ENCODE data around the gene GNB1.
A peak's percentile ranks its signal among the peaks of the same experiment; 100 is the strongest.

The GNB1 gene

DNA sequence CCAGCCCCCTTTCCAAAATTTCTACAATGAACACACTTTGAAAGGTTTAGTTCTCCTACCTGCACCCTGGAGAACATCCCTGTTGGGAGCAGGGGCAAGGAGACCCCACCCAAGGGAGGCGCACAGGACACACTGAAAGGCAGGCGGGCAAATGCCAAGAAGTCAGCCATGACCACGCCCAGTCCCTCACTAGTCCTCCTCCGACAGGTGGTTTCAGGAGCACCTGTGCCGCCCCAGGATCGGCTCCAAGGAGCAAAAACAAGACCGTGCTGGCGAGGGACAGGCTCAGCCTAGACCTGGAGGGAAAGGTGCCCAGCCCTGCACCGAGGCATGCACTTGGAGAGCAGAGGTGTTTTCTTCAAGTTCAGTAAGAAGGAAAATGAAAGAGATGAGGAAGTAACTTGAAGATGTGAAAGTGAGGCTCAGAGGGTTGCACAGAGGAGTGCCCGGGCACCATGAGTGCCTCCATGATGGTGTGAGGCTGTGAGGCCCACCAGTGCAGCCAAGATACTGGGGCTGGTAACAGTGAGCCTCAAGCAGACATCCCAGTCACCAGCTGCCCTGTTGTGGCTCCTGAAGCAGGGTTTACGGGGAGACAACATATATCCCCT is 93.1 kb downstream of the GNB1 start:
- Histone ChIP-seq H3K27me3 (ENCODE audit: insufficient read depth, low read length) (no peaks in the 10 kb centered on the region), H3K4me3 (ENCODE audit: low read length) (no peak overlapping the region), H3K36me3 (ENCODE audit: insufficient read depth, low read length) (peaks cover 94% of the 10 kb centered on the region), H3K9me3 (ENCODE audit: insufficient read depth, low read depth, low read length) (no peaks in the 10 kb centered on the region), H3K27ac (ENCODE audit: low read depth, low read length) (no peak overlapping the region), H3K9ac (ENCODE audit: low read depth, low read length) (no peak overlapping the region), H3K4me1 (ENCODE audit: insufficient read depth, low read length) (no peaks in the 10 kb centered on the region)
- WGBS = 92% methylated on average over 11 of the region's 11 CpGs

DNA sequence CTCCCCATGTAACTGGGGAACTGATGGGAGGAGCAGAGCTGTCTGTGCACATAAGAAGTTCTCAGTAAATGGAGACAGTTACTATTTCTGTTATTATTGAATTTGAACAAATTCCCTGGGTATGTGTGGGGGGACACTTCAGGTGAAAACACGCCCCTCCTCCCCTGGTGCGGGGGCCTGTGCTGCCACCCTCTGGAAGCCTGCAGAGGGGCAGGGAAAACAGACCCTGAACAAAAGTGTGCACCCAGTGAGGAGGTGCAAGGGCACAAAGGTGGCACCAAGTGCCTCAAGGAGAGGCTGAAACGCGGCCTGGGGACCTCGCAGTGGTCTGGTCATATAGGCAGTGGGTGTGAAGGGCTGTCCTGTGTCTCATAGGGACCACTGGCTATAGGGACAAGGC is 94.4 kb downstream of the GNB1 start:
- 92% methylated on average over 5 of the region's 5 CpGs for WGBS
- peaks cover 94% of the 10 kb centered on the region for H3K36me3 ChIP-seq (ENCODE audit: insufficient read depth, low read length)

DNA sequence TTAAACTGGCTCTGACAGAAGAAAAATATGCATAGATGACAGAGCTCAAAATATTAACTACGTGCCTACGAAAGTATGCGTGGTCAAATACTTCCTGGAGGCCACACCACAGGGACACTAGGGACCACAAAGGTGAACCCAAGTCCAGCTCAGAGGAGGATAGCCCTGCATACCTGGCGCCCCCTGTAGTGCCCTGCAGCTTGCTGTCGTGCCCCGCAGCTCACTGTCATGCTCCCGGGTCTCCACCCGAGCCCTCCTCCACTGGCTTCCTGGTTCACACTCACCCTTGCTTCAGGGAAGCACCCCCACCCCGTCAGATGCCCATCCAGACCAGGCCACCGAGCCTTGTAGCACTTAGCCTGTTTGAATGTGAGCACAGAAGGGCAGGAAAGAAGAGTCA is 95.9 kb downstream of the GNB1 start:
- Histone ChIP-seq H3K36me3 (ENCODE audit: insufficient read depth, low read length) (peaks cover 92% of the 10 kb centered on the region), H3K9me3 (ENCODE audit: insufficient read depth, low read depth, low read length) (no peaks in the 10 kb centered on the region), H3K27me3 (ENCODE audit: insufficient read depth, low read length) (no peaks in the 10 kb centered on the region), H3K9ac (ENCODE audit: low read depth, low read length) (no peak overlapping the region), H3K4me1 (ENCODE audit: insufficient read depth, low read length) (no peaks in the 10 kb centered on the region), H3K27ac (ENCODE audit: low read depth, low read length) (no peak overlapping the region), H3K4me3 (ENCODE audit: low read length) (no peak overlapping the region)
- WGBS = 95% methylated on average over 10 of the region's 10 CpGs

More for the DNA sequence above, 94.4 kb downstream of the GNB1 start:
- no peaks in the 10 kb centered on the region for H3K4me1 ChIP-seq (ENCODE audit: insufficient read depth, low read length)
- no peak overlapping the region for H3K9ac ChIP-seq (ENCODE audit: low read depth, low read length)
- H3K27ac ChIP-seq (ENCODE audit: low read depth, low read length) = no peak overlapping the region
- H3K27me3 ChIP-seq (ENCODE audit: insufficient read depth, low read length) = no peaks in the 10 kb centered on the region
- H3K9me3 ChIP-seq (ENCODE audit: insufficient read depth, low read depth, low read length) = no peaks in the 10 kb centered on the region
- H3K4me3 ChIP-seq (ENCODE audit: low read length) = no peak overlapping the region

DNA sequence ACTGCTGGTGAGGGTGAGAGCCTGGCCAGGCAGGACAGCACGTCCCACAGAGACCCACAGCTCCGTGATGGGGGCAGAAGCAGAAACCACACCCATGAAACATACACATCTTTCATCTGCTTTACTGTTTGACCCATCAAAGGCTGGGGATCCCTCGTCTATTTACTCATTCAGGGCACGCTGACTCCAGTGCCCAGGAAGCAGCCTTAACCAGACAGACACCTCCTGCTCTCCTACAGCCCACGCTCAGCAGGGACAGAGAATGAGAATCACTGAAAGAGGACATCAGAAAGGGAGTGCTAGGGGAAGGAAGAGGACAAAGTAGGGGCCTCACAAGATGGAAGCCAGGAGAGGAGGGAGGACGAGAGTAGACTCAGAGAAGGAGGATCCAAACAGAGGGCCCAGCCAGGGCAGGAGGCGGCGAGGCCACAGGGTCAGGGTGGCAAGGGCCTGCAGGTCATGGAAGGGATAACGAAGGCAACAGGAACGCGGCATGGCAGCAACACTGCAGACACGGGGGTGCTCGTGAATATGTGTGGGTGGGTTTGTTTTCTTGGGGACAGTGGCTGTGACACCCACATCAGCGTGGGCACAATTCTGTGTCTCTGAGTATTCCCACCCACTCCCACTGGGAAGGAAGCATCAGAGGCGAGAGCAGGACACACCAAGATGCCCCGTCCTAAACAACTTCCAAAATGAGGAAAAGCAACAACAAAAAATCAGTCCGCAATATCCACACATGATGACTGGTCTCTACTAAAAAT is 97.2 kb downstream of the GNB1 start:
- H3K4me3 ChIP-seq (ENCODE audit: low read length) = no peak overlapping the region
- no peaks in the 10 kb centered on the region for H3K9me3 ChIP-seq (ENCODE audit: insufficient read depth, low read depth, low read length)
- no peaks in the 10 kb centered on the region for H3K4me1 ChIP-seq (ENCODE audit: insufficient read depth, low read length)
- no peaks in the 10 kb centered on the region for H3K27me3 ChIP-seq (ENCODE audit: insufficient read depth, low read length)
- 96% methylated on average over 17 of the region's 17 CpGs for WGBS
- peaks cover 92% of the 10 kb centered on the region for H3K36me3 ChIP-seq (ENCODE audit: insufficient read depth, low read length)
- no peak overlapping the region for H3K27ac ChIP-seq (ENCODE audit: low read depth, low read length)
- H3K9ac ChIP-seq (ENCODE audit: low read depth, low read length) = no peak overlapping the region

DNA sequence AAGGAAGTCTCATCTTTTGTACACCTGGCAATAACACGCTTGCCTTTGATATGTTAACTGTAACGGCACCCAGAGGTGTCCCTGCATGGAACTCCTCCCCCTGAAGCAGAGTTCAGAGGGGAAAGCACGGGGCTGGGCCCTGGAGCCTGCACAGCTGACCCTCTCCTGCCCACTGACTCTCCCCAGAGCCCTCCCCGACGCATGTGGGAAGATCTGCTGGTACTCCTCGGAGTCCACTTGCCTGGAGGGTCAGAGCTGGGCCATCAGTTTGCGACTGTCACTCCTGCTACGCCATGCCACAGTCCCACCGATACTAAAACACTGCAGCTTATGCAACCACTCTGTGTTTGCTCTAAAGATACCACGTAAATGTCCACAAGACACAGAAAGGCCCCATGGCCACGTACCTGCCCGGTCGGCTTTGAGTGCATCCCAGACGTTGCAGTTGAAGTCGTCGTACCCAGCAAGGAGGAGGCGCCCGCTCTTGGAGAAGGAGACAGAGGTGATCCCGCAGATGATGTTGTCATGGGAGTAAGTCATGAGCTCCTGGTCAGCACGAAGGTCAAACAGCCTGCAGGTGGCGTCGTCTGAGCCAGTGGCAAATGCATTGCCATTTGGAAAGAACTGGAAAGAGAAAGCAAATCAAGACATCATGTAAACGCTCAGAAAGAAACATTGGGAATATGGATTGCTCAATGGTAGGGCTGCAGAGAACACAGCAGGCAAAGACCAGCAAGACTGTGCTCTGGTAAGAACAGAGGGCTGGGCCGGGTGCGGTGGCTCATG is 102.0 kb downstream of the GNB1 start:
- WGBS = 93% methylated on average over 25 of the region's 25 CpGs
- no peak overlapping the region for H3K4me3 ChIP-seq (ENCODE audit: low read length)
- no peak overlapping the region for H3K27ac ChIP-seq (ENCODE audit: low read depth, low read length)
- no peaks in the 10 kb centered on the region for H3K4me1 ChIP-seq (ENCODE audit: insufficient read depth, low read length)
- H3K9me3 ChIP-seq (ENCODE audit: insufficient read depth, low read depth, low read length) = no peaks in the 10 kb centered on the region
- H3K36me3 ChIP-seq (ENCODE audit: insufficient read depth, low read length) = peaks cover 87% of the 10 kb centered on the region
- no peak overlapping the region for H3K9ac ChIP-seq (ENCODE audit: low read depth, low read length)
- H3K27me3 ChIP-seq (ENCODE audit: insufficient read depth, low read length) = no peaks in the 10 kb centered on the region

DNA sequence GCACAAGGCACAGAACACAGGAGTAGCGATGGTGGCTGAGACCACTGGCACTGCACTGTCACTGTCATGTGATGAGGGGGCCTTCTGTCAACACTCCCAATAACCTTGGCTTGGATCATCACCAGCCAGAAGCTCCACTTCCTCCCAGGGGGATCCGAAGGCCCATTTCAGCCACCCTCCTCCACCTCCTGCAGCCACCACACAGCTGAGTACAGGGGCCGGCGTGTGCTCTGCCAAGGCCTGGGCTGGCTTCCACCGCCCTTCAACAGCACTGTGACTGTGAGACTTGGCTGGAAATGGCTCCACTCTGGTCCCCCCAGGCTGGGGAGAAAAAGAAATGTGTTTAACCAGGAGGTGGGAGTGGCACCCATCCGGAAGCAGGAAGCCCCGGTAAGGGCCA is 102.8 kb downstream of the GNB1 start:
- H3K9me3 ChIP-seq (ENCODE audit: insufficient read depth, low read depth, low read length) = no peaks in the 10 kb centered on the region
- no peak overlapping the region for H3K27ac ChIP-seq (ENCODE audit: low read depth, low read length)
- H3K9ac ChIP-seq (ENCODE audit: low read depth, low read length) = no peak overlapping the region
- H3K27me3 ChIP-seq (ENCODE audit: insufficient read depth, low read length) = no peaks in the 10 kb centered on the region
- no peak overlapping the region for H3K4me3 ChIP-seq (ENCODE audit: low read length)
- peaks cover 80% of the 10 kb centered on the region for H3K36me3 ChIP-seq (ENCODE audit: insufficient read depth, low read length)
- H3K4me1 ChIP-seq (ENCODE audit: insufficient read depth, low read length) = no peaks in the 10 kb centered on the region
- WGBS = 96% methylated on average over 7 of the region's 7 CpGs

DNA sequence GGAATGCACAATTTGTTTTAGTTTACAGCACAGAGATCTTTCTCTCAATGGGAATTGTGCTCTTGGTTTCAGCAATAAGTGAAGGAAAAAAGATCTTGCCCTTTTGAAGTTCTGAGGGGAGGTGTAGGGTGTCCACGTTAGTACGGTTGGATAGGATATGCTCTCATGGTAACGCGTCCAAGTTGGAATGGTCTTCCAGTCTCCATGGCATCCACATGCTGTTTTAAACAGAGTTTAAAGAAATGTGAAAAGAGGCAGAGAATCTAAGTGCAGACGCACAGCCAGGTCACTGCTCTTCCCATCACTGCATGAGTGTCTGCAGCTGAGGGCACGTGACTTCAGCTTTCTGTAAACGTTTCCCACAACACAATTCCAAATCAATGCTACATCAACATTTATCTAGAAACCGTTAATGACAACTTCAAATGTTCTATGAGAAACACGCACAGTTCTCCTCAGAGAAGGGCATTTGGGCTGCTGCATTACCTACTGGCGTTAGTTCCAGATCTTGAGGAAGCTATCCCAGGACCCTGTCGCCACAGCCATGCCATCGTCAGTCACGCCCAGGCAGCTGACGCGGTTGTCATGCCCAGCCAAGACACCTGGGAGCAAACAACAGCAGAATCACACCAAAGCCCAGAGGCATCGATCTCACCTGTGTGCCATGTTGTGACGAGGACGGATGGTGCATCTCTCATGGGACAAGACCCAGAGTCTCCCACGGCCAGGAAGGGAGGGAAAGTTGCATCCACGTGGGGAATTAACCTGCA is 103.9 kb downstream of the GNB1 start:
- no peak overlapping the region for H3K4me3 ChIP-seq (ENCODE audit: low read length)
- 95% methylated on average over 20 of the region's 20 CpGs for WGBS
- H3K9me3 ChIP-seq (ENCODE audit: insufficient read depth, low read depth, low read length) = no peaks in the 10 kb centered on the region
- H3K27me3 ChIP-seq (ENCODE audit: insufficient read depth, low read length) = no peaks in the 10 kb centered on the region
- peaks cover 69% of the 10 kb centered on the region for H3K36me3 ChIP-seq (ENCODE audit: insufficient read depth, low read length)
- peaks cover 7% of the 10 kb centered on the region; the same call in 1 of the 2 replicates for H3K4me1 ChIP-seq (ENCODE audit: insufficient read depth, low read length)
- no peak overlapping the region for H3K9ac ChIP-seq (ENCODE audit: low read depth, low read length)
- no peak overlapping the region for H3K27ac ChIP-seq (ENCODE audit: low read depth, low read length)

DNA sequence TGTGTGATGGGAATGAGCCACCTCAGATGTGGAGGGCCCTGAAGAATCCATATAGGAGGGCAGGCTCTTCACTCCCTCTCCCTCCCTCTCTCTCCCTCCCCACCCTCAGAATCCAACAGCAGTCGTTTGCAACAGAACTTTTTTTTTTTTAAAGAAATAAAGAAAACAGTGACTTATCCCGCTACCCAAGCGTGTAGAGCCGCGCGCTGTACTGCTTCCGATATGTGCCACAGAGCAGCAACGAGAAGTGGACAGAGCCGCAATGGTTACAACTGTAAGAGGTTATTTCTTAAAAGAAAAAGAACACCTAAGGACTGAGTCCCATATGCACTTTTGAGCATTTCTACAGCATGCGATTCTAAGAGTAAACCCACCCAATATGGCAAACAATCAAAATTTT is 105.2 kb downstream of the GNB1 start:
- Histone ChIP-seq H3K9me3 (ENCODE audit: insufficient read depth, low read depth, low read length) (no peaks in the 10 kb centered on the region), H3K36me3 (ENCODE audit: insufficient read depth, low read length) (peaks cover 58% of the 10 kb centered on the region)
- WGBS = 96% methylated on average over 10 of the region's 10 CpGs

DNA sequence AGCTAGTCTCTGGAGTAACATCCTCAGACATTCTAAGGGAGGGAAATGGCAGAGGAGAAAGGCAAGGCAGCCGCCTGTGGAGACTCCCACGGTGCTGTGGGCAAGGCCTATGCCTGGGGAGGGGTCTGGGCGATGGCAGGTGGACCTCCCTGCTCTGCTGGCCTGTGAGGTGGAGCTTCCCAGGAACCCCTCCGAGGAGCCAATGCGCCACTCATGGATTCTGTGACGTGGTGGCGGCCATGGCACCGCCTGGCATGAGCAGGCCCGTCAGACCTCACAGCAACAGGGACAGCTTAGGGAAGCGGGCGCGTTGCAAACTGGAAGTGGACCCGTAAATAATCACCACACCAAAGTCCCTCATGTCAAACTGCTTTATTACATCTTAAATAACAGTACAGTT is 106.0 kb downstream of the GNB1 start:
- H3K9me3 ChIP-seq (ENCODE audit: insufficient read depth, low read depth, low read length) = no peaks in the 10 kb centered on the region
- H3K27ac ChIP-seq (ENCODE audit: low read depth, low read length) = no peak overlapping the region
- no peaks in the 10 kb centered on the region for H3K27me3 ChIP-seq (ENCODE audit: insufficient read depth, low read length)
- no peak overlapping the region for H3K9ac ChIP-seq (ENCODE audit: low read depth, low read length)
- 97% methylated on average over 13 of the region's 13 CpGs for WGBS
- no peak overlapping the region for H3K4me3 ChIP-seq (ENCODE audit: low read length)
- H3K36me3 ChIP-seq (ENCODE audit: insufficient read depth, low read length) = peaks cover 51% of the 10 kb centered on the region
- H3K4me1 ChIP-seq (ENCODE audit: insufficient read depth, low read length) = peaks cover 20% of the 10 kb centered on the region

More for the DNA sequence above, 105.2 kb downstream of the GNB1 start:
- H3K27ac ChIP-seq (ENCODE audit: low read depth, low read length) = no peak overlapping the region
- H3K9ac ChIP-seq (ENCODE audit: low read depth, low read length) = no peak overlapping the region
- no peaks in the 10 kb centered on the region for H3K27me3 ChIP-seq (ENCODE audit: insufficient read depth, low read length)
- no peak overlapping the region for H3K4me3 ChIP-seq (ENCODE audit: low read length)
- H3K4me1 ChIP-seq (ENCODE audit: insufficient read depth, low read length) = peaks cover 14% of the 10 kb centered on the region

DNA sequence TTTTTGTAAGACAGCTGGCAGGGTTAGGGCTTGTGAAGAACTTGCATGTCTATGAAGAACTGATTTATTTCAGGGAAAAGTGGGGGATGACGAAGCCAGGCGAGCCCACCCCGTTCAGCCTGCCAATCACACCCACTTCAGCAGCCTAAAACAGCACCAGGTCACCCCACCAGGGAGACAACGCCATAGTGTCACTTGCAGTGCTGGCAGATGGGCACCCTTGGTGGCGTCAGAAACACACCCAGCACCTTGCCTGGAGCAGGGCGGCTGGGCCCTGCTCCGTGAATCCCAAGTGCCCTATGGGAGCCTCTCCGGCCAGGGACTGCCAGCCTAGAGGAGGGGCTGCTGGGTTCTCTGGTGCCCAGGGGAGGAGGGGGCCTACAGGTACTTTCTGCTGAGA is 107.6 kb downstream of the GNB1 start:
- Histone ChIP-seq H3K4me3 (ENCODE audit: low read length) (no peak overlapping the region), H3K36me3 (ENCODE audit: insufficient read depth, low read length) (peaks cover 37% of the 10 kb centered on the region), H3K27me3 (ENCODE audit: insufficient read depth, low read length) (no peaks in the 10 kb centered on the region), H3K9me3 (ENCODE audit: insufficient read depth, low read depth, low read length) (no peaks in the 10 kb centered on the region), H3K9ac (ENCODE audit: low read depth, low read length) (0 out of 2 replicates have a peak overlapping the region, but pooled peaks have one; percentile 41), H3K4me1 (ENCODE audit: insufficient read depth, low read length) (peaks cover 27% of the 10 kb centered on the region), H3K27ac (ENCODE audit: low read depth, low read length) (0 out of 2 replicates have a peak overlapping the region, but pooled peaks have one; percentile 9)
- 91% methylated on average over 8 of the region's 8 CpGs for WGBS
